DMS79 (cell line): ENCODE data around the gene UBQLN1.

ENCODE experiments used
- DNase-seq: peaks from one replicate; lab custom pipeline; 2025; lab: John Stamatoyannopoulos, UW

Gene UBQLN1

GRCh38 chr9:83688921-83689320 is 18.8 kb downstream of the UBQLN1 start:
- no peak for DNase-seq

GRCh38 chr9:83681490-83681889 is 26.3 kb downstream of the UBQLN1 start:
- DNase-seq: no peak

DNA sequence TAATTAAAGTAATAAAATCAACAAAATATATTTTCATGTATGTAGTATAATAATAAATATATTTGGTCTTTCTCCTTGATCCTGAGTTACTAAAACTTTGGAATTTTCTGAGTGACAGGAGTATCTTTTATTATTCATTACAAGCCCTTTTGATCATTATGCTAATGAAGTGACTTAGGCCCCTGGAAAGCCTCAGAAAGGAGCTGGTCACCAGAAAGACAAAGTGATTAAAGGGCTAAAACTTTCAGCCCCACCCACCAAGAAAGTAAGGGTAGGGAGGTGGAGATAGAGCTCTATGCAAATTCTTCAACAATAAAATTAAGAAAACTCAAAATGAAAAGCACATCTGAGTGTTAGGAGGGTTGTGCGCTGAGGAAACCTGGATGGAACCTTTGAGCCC is 27.5 kb downstream of the UBQLN1 start:
- no peak for DNase-seq

- no peak for DNase-seq
Observed at GRCh38 chr9:83677596-83677995, 30.2 kb downstream of the UBQLN1 start.

DNA sequence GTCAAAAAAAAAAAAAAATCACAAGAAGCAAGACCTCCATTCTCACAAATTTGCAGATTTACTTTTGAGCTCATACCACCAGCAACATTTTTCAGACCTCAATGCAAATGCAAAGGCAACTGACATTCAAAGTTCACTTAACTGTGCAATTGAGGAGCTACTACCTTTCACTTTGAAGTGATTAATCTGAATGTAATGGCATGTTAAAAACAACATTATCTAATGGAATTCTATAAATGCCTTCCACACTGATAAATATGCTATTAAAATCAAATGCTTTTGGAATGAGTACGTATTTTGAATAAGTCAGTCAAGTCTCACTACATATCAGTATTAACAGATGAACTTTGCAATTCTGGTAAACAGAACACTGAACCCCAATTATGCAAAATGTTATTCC is 32.3 kb downstream of the UBQLN1 start:
- DNase-seq: no peak

DNA sequence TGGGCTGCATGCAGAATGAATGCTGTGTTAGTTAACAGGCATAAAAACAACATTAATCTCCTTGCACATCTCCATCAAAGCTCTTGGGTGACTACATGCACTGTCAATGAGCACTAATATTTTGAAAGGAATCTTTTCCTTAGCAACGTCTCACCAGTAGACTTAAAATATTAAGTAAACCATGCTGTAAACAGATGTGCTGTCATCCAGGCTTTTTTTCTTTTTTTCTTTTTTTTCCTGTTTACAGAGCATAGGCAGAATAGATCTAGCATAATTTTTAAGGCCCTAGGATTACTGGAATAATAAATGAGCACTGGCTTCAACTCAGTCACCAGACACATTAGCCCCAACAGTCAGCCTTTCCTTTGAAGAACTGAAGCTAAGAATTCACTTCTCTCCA is 36.3 kb downstream of the UBQLN1 start:
- no peak for DNase-seq

DNA sequence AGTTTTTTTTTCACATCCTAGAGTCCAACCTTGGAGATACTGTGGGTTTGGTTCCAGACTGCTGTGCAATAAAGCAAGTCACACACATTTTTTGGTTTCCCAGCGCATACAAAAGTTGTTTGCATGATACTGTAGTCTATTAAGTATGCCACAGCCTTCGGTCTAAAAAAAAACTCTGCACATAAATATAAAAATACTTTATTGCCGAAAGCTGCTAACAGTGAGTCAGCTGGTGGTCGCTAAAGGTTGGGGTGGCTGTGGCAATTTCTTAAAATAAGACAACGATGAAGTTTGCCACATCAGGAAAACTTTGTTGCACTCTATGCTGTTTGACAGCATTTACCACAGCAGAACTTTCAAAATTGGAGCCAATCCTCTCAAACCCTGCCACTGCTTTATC is 37.4 kb downstream of the UBQLN1 start:
- no peak for DNase-seq

- no peak for DNase-seq
Observed at GRCh38 chr9:83669067-83669466, 38.7 kb downstream of the UBQLN1 start.

GRCh38 chr9:83665580-83666200 is 42.1 kb downstream of the UBQLN1 start:
- DNase-seq: no peak

GRCh38 chr9:83662933-83663332 is 44.8 kb downstream of the UBQLN1 start:
- DNase-seq: no peak

DNA sequence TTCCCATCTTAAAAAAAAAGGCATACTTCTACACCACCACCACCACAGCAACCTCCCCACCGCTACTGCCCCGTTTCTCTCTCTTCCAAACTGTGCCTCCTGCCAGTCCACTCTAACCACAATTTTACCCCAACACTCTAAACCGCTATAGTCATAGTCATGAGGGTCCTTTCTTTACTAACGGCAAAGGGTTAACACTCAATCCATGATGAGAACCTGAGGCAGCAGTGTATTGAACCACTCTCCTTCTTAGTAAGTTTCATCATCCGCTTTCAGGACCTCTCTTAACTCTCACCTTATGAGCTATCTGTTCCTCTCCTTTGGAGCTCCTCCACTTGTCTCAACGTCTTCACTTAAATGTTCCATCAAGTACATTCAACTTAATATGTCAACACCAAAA is 50.8 kb downstream of the UBQLN1 start:
- no peak for DNase-seq

DNA sequence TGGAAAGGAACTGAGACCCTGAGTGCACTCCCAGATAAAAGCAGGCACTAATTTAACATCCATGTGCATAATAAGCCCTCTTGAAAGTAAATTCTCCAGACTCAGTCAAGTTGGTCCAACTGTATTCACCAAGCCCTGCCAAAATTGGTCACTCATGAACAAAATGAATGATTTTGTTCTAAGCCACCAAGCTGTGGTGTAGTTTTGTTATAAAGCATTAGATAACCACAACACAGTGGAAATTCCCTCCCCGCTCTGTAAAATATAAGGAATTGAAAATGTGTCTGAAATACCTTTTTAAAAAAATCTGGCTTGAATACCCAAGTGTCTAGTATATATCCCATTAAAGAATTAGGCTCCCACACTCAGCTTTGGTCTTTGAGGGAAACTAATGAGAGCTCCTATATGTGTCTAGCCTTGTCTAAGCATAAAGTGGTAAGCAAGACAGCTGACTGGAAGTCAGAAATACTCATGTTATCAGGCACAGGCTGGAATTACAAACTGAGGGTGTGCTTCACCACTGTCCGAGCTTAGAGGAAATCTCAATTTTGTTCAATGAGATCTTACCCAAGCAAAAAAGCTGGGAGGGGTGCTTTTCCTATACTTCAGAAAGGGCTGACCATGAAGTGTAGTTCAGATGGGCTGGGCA is 51.6 kb downstream of the UBQLN1 start:
- no peak for DNase-seq

DNA sequence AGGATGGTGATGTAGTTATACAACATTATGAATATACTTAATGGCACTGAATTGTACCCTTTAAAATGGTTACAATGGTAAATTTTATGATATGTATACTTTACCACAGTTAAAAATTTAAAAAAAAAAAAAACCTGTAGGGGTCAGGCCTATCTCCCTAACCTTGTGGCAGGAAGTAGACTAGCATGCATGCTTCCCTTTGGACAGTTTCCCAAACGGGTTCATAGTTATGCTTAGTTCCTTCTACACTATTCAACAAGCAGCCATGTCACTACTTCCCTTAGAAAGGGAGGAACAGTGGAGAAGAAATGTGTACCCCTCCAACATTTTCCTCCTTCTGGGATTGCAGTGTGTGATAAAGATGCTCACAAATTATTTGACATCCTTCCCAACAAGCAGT is 52.3 kb downstream of the UBQLN1 start:
- no peak for DNase-seq

- DNase-seq: no peak
Observed at GRCh38 chr9:83652433-83652832, 55.3 kb downstream of the UBQLN1 start.

DNA sequence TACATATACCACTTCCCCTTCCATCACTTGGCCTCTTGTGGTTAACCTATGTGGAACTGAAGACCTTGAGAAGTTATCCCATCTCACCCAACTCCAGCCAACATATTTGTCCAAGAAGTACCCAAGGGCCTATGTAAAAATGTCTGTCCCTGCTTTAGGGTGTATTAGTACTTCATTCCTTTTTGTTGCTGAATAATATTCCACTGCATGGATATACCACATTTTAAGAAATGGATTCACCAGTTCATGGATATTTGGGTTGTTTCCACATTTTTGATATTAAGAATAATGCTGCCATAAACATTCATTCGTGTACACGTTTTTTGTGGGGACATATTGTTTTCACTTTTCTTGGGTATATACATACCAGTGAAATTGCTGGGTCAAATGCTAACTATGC is 56.2 kb downstream of the UBQLN1 start:
- no peak for DNase-seq

GRCh38 chr9:83649515-83649914 is 58.2 kb downstream of the UBQLN1 start:
- no peak for DNase-seq

GRCh38 chr9:83649080-83649479 is 58.7 kb downstream of the UBQLN1 start:
- DNase-seq: no peak

DNA sequence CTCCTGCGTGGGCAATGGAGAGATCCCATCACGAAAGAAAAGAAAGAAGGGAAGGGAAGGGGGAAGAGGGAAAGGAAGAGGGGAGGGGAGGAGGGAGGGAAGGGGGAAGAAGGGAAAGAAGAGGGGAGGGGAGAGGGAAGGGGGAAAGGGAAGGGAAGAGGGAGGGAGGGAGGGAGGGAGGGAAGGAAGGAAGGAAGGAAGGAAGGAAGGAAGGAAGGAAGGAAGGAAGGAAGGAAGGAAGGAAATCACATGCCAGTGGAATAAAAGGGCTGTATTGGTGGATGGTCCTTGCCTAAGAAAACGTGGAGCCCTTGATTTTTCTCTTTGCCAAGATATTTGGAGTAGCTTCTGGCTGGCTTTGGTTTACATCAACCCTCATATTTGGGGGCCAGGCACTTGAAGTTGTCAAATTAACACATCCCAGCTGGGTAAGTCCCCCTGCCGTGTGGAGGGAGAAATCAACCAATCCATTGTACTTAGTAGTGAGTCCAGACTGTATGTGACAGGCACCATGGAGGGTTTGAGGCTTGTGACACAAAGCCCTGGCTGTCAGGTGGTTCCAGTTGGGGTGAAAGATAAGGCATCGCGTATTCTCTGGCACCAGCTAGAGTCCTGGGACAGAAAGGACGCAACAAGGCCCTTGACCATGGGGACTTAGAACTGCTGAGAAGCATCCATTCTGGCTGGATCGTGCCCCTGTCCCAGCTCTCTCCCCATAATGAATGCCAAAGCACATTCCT is 61.1 kb downstream of the UBQLN1 start:
- DNase-seq: no peak

GRCh38 chr9:83642793-83643192 is 65.0 kb downstream of the UBQLN1 start:
- no peak for DNase-seq

DNA sequence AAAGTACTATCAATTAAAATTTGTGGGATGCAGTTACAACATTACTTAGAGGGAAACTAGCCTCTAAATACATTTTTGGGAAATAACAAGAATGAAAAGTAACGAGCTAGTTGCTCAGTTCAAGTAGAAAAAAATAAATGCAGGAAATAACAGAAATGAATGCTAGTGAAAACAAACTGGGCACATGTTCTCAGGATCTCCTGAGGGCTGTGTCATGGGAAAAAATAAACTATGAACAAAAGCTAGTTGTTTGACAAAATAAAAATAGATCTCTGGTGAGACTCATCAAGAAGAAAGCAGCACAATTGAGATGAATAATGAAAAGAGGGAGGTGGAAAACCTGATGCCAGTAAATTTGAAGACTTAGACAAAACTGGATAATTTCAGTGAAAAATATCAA is 68.5 kb downstream of the UBQLN1 start:
- no peak for DNase-seq

- DNase-seq: no peak
Observed at GRCh38 chr9:83637389-83637788, 70.4 kb downstream of the UBQLN1 start.

DNA sequence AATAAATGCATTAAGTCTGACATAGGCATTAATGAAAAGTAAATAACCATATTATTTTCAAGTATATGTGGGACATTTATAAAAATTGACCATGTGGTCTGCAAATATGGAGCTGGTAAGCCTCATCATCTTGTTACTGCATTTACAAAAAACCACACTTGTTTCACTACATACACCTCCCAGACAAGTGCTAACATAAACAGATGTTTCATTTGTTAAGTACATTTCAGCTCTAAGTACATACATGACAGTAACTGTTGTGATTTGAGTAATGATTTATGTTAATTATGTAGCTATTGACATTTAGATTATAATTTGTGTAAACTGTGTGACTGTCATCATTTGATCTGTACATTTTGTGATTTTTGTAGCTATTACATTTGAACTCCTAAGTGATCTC is 70.9 kb downstream of the UBQLN1 start:
- DNase-seq: no peak

DNA sequence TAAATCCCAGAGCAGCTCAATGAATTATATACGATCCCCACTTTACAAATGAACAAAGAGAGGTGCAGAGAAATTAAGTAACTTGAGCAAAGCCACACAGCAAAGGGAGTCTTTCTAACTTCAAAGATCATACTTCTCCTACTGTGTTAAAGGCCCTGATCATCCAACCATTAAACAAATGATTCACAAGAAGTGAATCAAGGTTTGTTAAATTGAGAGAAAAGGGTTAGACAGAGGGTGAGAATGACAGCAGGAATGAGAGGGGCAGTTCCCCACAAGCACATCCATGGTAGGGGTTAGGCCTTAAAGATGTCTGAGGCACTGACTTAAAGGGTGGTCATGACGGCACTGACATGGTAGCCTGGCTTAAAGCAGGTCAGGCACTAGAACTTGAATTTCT is 74.1 kb downstream of the UBQLN1 start:
- no peak for DNase-seq

DNA sequence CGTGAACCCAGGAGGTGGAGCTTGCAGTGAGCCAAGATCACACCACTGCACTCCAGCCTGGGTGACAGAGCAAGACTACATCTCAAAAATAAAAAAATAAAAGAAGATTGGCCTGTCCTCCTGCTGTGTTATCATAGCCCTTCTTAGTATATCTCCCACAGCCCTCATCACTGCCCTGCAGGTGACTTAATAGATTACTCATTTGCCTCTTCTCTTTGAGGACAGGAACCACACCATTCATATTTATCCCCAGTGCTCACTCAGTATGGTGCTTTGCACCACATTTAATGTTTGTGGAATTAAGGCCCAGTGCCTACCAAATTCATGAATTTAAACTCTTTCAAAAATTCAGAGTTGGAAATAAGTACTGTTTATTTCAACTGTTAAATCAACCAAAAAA is 74.5 kb downstream of the UBQLN1 start:
- no peak for DNase-seq
